ENCODE results near the gene EYA3.

- no peak for TF ChIP-seq CTCF (IDR thresholded peaks at IDR 0.05)
- no peak for TF ChIP-seq POLR2A (IDR thresholded peaks at IDR 0.05)
Observed at GRCh38 chr1:28113242-28113572, 24.8 kb upstream of the EYA3 start.
